Panc1 (cell line): ENCODE data around the gene DNTT. TPM values are rescaled to one million over a fixed set of nuclear protein-coding genes. Genes with fewer than 3 reads are reported as not detected.

Source experiments
- ATAC-seq: fragments of 200-7000 bp; cut with Tn5 transposase; 2 replicates; pipeline ENCODE4 v1.9.1; 2020; ENCODE audit warnings: mild to moderate bottlenecking, moderate library complexity
- BruUV-seq: library from RNA; stranded (reverse); fragments of 400-500 nt; replicated peaks from 2 replicates; lab custom pipeline; 2021; lab: Mats Ljungman, UMichigan
- CTCF ChIA-PET: fragments of 300-600 bp; sonication (Branson Sonifier 250); formaldehyde crosslinking; loops from one replicate; lab custom pipeline; 2022; ENCODE audit warnings: antibody characterized with exemption; lab: Charles Lee
- POLR2A ChIA-PET: fragments of 300-600 bp; sonication (Branson Sonifier 250); formaldehyde crosslinking; loops from one replicate; lab custom pipeline; 2022; ENCODE audit warnings: antibody characterized with exemption; lab: Charles Lee
- DNase-seq: peaks from one replicate; pipeline ENCODE4 v3.0.0-alpha.2; 2010; ENCODE audit warnings: low read depth, low spot score
- H3K27ac ChIP-seq: 2 replicates; pipeline ENCODE4 v1.5.1; 2011; ENCODE audit warnings: mild to moderate bottlenecking, low read length, inconsistent platforms
- H3K27me3 ChIP-seq: fragments of 200-500 bp; sonication (Bioruptor generic); 2 replicates; pipeline ENCODE4 v1.6.0; 2014; ENCODE audit warnings: low read length, inconsistent platforms; ENCODE audit not compliant: control insufficient read depth, insufficient read depth
- H3K36me3 ChIP-seq: fragments of 200-500 bp; sonication (Bioruptor generic); 2 replicates; pipeline ENCODE4 v1.5.1; 2014; ENCODE audit warnings: inconsistent platforms, mild to moderate bottlenecking, low read length, moderate library complexity; ENCODE audit not compliant: control insufficient read depth, insufficient read depth
- H3K4me1 ChIP-seq: 2 replicates; pipeline ENCODE4 v1.5.1; 2011; ENCODE audit warnings: inconsistent platforms, mild to moderate bottlenecking, low read length, moderate library complexity; ENCODE audit not compliant: control insufficient read depth, insufficient read depth
- H3K4me3 ChIP-seq, 2 experiments: 2 replicates each; pipeline ENCODE4 v1.5.1; 2011 to 2012; ENCODE audit warnings: low read depth in 2 of 2, low read length in 2 of 2, mild to moderate bottlenecking in 2 of 2, inconsistent platforms in 1 of 2, moderate library complexity in 1 of 2
- H3K9me3 ChIP-seq: fragments of 200-500 bp; sonication (Bioruptor generic); 2 replicates; pipeline ENCODE4 v1.5.1; 2014; ENCODE audit warnings: low read depth, mild to moderate bottlenecking, inconsistent platforms, low read length, moderate library complexity; ENCODE audit not compliant: control insufficient read depth, insufficient read depth
- CTCF ChIP-seq: fragments of 450-650 bp; IDR thresholded peaks from 2 replicates; pipeline ENCODE4 v1.5.1; 2017; ENCODE audit warnings: mild to moderate bottlenecking
- POLR2AphosphoS5 ChIP-seq: IDR thresholded peaks from 2 replicates; pipeline ENCODE4 v1.6.1; 2012; ENCODE audit warnings: mild to moderate bottlenecking, low read depth, low read length, moderate library complexity
- REST ChIP-seq, 2 experiments: IDR thresholded peaks; 2 replicates each; pipeline ENCODE4 v1.6.1; 2011 to 2012; ENCODE audit warnings: low read depth in 2 of 2, control low read depth in 1 of 2, low read length in 1 of 2, mild to moderate bottlenecking in 1 of 2, moderate library complexity in 1 of 2; ENCODE audit not compliant: insufficient read depth in 1 of 2
- SIN3A ChIP-seq: IDR thresholded peaks from 2 replicates; pipeline ENCODE4 v1.6.1; 2012; ENCODE audit warnings: low read depth, mild to moderate bottlenecking, low read length, moderate library complexity, borderline replicate concordance; ENCODE audit not compliant: insufficient read depth
- TCF7L2 ChIP-seq: IDR thresholded peaks from 2 replicates; pipeline ENCODE4 v1.6.1; 2011; ENCODE audit warnings: mild to moderate bottlenecking, low read depth, low read length, inconsistent platforms
- in situ Hi-C: cut with HindIII; loops from 2 replicates; pipeline ENCODE4 v1.10.0; 2016; ENCODE audit warnings: low sequenced_read_pairs, low pct_unique_long_range_greater_than_20kb
- intact Hi-C: fragments of 100-400 bp; cut with micrococcal nuclease; formaldehyde crosslinking; loops from one replicate; pipeline ENCODE4 v1.10.0; 2022; ENCODE audit not compliant: unreplicated experiment
- total RNA-seq: library from RNA; stranded (reverse); gene quantifications from one replicate; pipeline ENCODE4 v1.2.1, GENCODE V29; 2021; ENCODE audit not compliant: unreplicated experiment

Gene DNTT
- total RNA-seq, 1 experiment from 2014 or later, result not detected

GRCh38 chr10:96339956-96340904, 36.0 kb downstream of the DNTT start:
- DNase-seq, result peak; percentile 20
- Histone ChIP-seq H3K36me3 (no peaks in the 10 kb centered on the region), H3K27me3 (peaks cover 13% of the 10 kb centered on the region; the same call in 1 of the 2 replicates), H3K9me3 (no peaks in the 10 kb centered on the region), H3K4me1 (no peaks in the 10 kb centered on the region), H3K4me3 (no peak overlapping the region), H3K27ac (no peak overlapping the region)
- no TSS peak for BruUV-seq
- ChIA-PET POLR2A (no interaction called here), CTCF (interaction anchor here (0.7 to 1.5 kb wide), 2 partner anchors 323 to 1190 kb away, joined by 4 to 6 read pairs; no protein-coding TSS in a partner anchor)
- intact Hi-C loops (no loop called here), in situ Hi-C loops (no loop called here)
- peak; percentile 88 for ATAC-seq
- TF ChIP-seq POLR2AphosphoS5, result no peak
- TF ChIP-seq CTCF, result peak; percentile 89

- TF ChIP-seq REST (IDR thresholded peaks at IDR 0.05; ENCODE audit: insufficient read depth in 1 of 2, low read depth in 2 of 2, low read length in 1 of 2), result no peak
- TF ChIP-seq POLR2AphosphoS5, result no peak
- TF ChIP-seq TCF7L2, result no peak
- TF ChIP-seq CTCF, result no peak
- no peak for TF ChIP-seq SIN3A
- H3K36me3 ChIP-seq, result no peaks in the 10 kb centered on the region
- no peaks in the 10 kb centered on the region for H3K4me1 ChIP-seq
- ChIA-PET CTCF (no interaction called here), POLR2A (no interaction called here)
- peaks cover 9% of the 10 kb centered on the region; the same call in 1 of the 2 replicates for H3K9me3 ChIP-seq
- H3K27me3 ChIP-seq, result peaks cover 5% of the 10 kb centered on the region; the same call in 1 of the 2 replicates
- in situ Hi-C loops (no loop called here), intact Hi-C loops (no loop called here)
- BruUV-seq, result no TSS peak
- no peak for ATAC-seq
- DNase-seq, result no peak
- H3K27ac ChIP-seq, result no peak overlapping the region
- H3K4me3 ChIP-seq, result no peak overlapping the region
Measured at GRCh38 chr10:96341219-96342182, 37.3 kb downstream of the DNTT start.
